B cell (primary cell): Measurements from ENCODE around the gene ETV6. TPM values are rescaled to one million over a fixed set of nuclear protein-coding genes. Genes with fewer than 3 reads are reported as not detected.

Source experiments
- ATAC-seq: fragments of 200-7000 bp; cut with Tn5 transposase; one replicate; pipeline ENCODE4 v1.10.0; 2021; ENCODE audit warnings: low read depth, mild to moderate bottlenecking, moderate number of reproducible peaks, moderate library complexity
- CTCF ChIA-PET: fragments of 350-600 bp; sonication (Branson Sonifier 250); formaldehyde crosslinking; loops from one replicate; lab custom pipeline; 2021; ENCODE audit warnings: antibody characterized with exemption, inconsistent platforms; lab: Charles Lee
- POLR2A ChIA-PET: fragments of 350-600 bp; sonication (Branson Sonifier 250); formaldehyde crosslinking; loops from one replicate; lab custom pipeline; 2021; ENCODE audit warnings: antibody characterized with exemption; lab: Charles Lee
- DNase-seq: peaks from one replicate; pipeline ENCODE4 v3.0.0; 2013
- H2AFZ ChIP-seq: 2 replicates; pipeline ENCODE4 v1.6.1; 2012; ENCODE audit warnings: mild to moderate bottlenecking, low read depth, low read length; ENCODE audit not compliant: insufficient read depth, poor library complexity, severe bottlenecking
- H3K27ac ChIP-seq, 2 donors: 1 replicate in 1 of 2; 2 replicates in 1 of 2; pipeline ENCODE4 v1.5.1; 2012 to 2013; ENCODE audit warnings: low read length in 2 of 2, mild to moderate bottlenecking in 2 of 2, moderate library complexity in 1 of 2
- H3K27me3 ChIP-seq, 4 experiments: fragments of 200-600 bp in 1 of 4; sonication (generic) in 1 of 4; replicated peaks in 1 of 4; 1 replicate in 2 of 4; 2 replicates in 2 of 4; pipeline versions ENCODE4 v1.6.1 to v1.7.0; 2013 to 2016; ENCODE audit warnings: low read length in 3 of 4, mild to moderate bottlenecking in 2 of 4, mixed read lengths in 1 of 4, moderate library complexity in 1 of 4; ENCODE audit not compliant: insufficient read depth in 4 of 4, control insufficient read depth in 3 of 4; ENCODE audit errors: control extremely low read depth in 1 of 4
- H3K36me3 ChIP-seq, 2 experiments: replicated peaks in 1 of 2; 1 replicate in 1 of 2; 2 replicates in 1 of 2; pipeline versions ENCODE4 v1.6.1 to v1.7.1; 2013; ENCODE audit warnings: low read length in 1 of 2; ENCODE audit not compliant: insufficient read depth in 2 of 2, control insufficient read depth in 1 of 2; ENCODE audit errors: control extremely low read depth in 1 of 2, extremely low read depth in 1 of 2
- H3K4me1 ChIP-seq, 2 donors: fragments of 200-600 bp in 1 of 2; sonication (generic) in 1 of 2; 1 replicate in 1 of 2; 2 replicates in 1 of 2; pipeline versions ENCODE4 v1.5.1 to v1.6.1; 2013 to 2017; ENCODE audit warnings: low read length in 2 of 2; ENCODE audit not compliant: control insufficient read depth in 2 of 2, insufficient read depth in 2 of 2
- H3K4me2 ChIP-seq: replicated peaks from 2 replicates; pipeline ENCODE3; 2012; ENCODE audit warnings: mild to moderate bottlenecking, low read depth, low read length; ENCODE audit not compliant: poor library complexity, severe bottlenecking
- H3K4me3 ChIP-seq, 5 experiments: fragments of 200-600 bp in 1 of 5; sonication (generic) in 1 of 5; 1 replicate in 3 of 5; 2 replicates in 2 of 5; pipeline versions ENCODE4 v1.5.1 to v1.7.0; 2011 to 2016; ENCODE audit warnings: low read length in 4 of 5, mild to moderate bottlenecking in 4 of 5, low read depth in 2 of 5, control low read depth in 1 of 5, moderate library complexity in 1 of 5; ENCODE audit not compliant: insufficient read depth in 1 of 5; ENCODE audit errors: control extremely low read depth in 1 of 5, extremely low read depth in 1 of 5
- H3K79me2 ChIP-seq: fragments of 200-600 bp; sonication (generic); one replicate; pipeline ENCODE4 v1.6.0; 2016; ENCODE audit warnings: low read length; ENCODE audit not compliant: control insufficient read depth, insufficient read depth
- H3K9ac ChIP-seq: fragments of 200-600 bp; sonication (generic); 2 replicates; pipeline ENCODE4 v1.6.1; 2017; ENCODE audit warnings: mild to moderate bottlenecking, low read length, moderate library complexity
- H3K9me3 ChIP-seq, 3 donors: one replicate each; pipeline versions ENCODE4 v1.6.1 to v1.7.1; 2013; ENCODE audit warnings: low read length in 2 of 3; ENCODE audit not compliant: control insufficient read depth in 2 of 3, insufficient read depth in 1 of 3; ENCODE audit errors: control extremely low read depth in 1 of 3
- H4K20me1 ChIP-seq: 2 replicates; pipeline ENCODE4 v1.6.0; 2012; ENCODE audit warnings: mild to moderate bottlenecking, low read length; ENCODE audit not compliant: insufficient read depth, control insufficient read depth, poor library complexity, severe bottlenecking
- H3K27ac Mint-ChIP-seq: one replicate; pipeline ENCODE4 v1.8.0; 2021; ENCODE audit warnings: mixed read lengths
- H3K27me3 Mint-ChIP-seq: one replicate; pipeline ENCODE4 v1.8.0; 2021; ENCODE audit warnings: mixed read lengths
- H3K4me1 Mint-ChIP-seq: one replicate; pipeline ENCODE4 v1.8.0; 2021; ENCODE audit warnings: mixed read lengths
- H3K4me3 Mint-ChIP-seq: one replicate; pipeline ENCODE4 v1.8.0; 2021; ENCODE audit warnings: mixed read lengths
- H3K9me3 Mint-ChIP-seq: one replicate; pipeline ENCODE4 v1.8.0; 2022; ENCODE audit warnings: mixed read lengths; ENCODE audit not compliant: insufficient read depth
- CTCF ChIP-seq: fragments of 200-600 bp; IDR thresholded peaks from one replicate; pipeline ENCODE4 v1.8.0; 2022; ENCODE audit warnings: antibody characterized with exemption, mild to moderate bottlenecking
- EZH2 ChIP-seq: IDR thresholded peaks from 2 replicates; pipeline ENCODE4 v1.6.1; 2012; ENCODE audit warnings: borderline replicate concordance, low read depth, mild to moderate bottlenecking, moderate library complexity, low read length; ENCODE audit not compliant: insufficient read depth, poor library complexity, severe bottlenecking
- WGBS: methylation state at CpG from one replicate; pipeline ENCODE4 v1.1.5; 2013; ENCODE audit warnings: missing lambda C conversion rate; ENCODE audit not compliant: insufficient coverage; 5-methylcytosine and 5-hydroxymethylcytosine counted together
- intact Hi-C: fragments of 100-400 bp; cut with micrococcal nuclease; formaldehyde crosslinking; loops from one replicate; pipeline ENCODE4 v1.10.0; 2022
- polyA plus RNA-seq: library from polyadenylated mRNA; depleted of rRNA; stranded (reverse); fragments of >200 nt; gene quantifications from 2 replicates; pipeline ENCODE4 v1.2.3, GENCODE V29; 2012
- total RNA-seq, 2 donors: library from RNA; stranded (reverse); fragments of 120-200 nt in 1 of 2; gene quantifications; 1 replicate in 1 of 2; 2 replicates in 1 of 2; pipeline versions ENCODE4 v1.2.3 to v1.2.4, GENCODE V29; 2013 to 2022

The ETV6 gene
- total and polyA plus RNA-seq, 2 donors (not counting 1 experiment from before 2014, with no cell fraction given), result 17.4 to 123 TPM

GRCh38 chr12:11941606-11942337 is 292.3 kb downstream of the ETV6 start:
- TF ChIP-seq EZH2 (no peak), CTCF (no peak)
- H2AFZ ChIP-seq, result no peak overlapping the region

GRCh38 chr12:11943919-11944700 is 294.6 kb downstream of the ETV6 start:
- no peak overlapping the region for H3K4me3 Mint-ChIP-seq
- DNase-seq, result no peak
- no peak overlapping the region for H3K27ac Mint-ChIP-seq
- Histone ChIP-seq H3K27ac (no peak overlapping the region), H3K79me2 (no peaks in the 10 kb centered on the region), H2AFZ (no peak overlapping the region), H3K4me1 (no peaks in the 10 kb centered on the region), H3K9me3 (no peaks in the 10 kb centered on the region), H4K20me1 (no peaks in the 10 kb centered on the region), H3K4me2 (no peak overlapping the region), H3K27me3 (peaks cover 0 to 3% (median 0%) of the 10 kb centered on the region in 4 experiments), H3K4me3 (no peak overlapping the region), H3K9ac (no peak overlapping the region), H3K36me3 (no peaks in the 10 kb centered on the region)
- H3K27me3 Mint-ChIP-seq, result peaks cover 14% of the 10 kb centered on the region
- no peak for TF ChIP-seq EZH2
- TF ChIP-seq CTCF, result no peak
- 39% methylated on average over 5 of the region's 12 CpGs for WGBS
- H3K4me1 Mint-ChIP-seq, result no peaks in the 10 kb centered on the region
- ChIA-PET CTCF (no interaction called here), POLR2A (no interaction called here)
- peaks cover 3% of the 10 kb centered on the region for H3K9me3 Mint-ChIP-seq
- intact Hi-C loops, result no loop called here
- no peak for ATAC-seq

More at GRCh38 chr12:11941606-11942337, 292.3 kb downstream of the ETV6 start:
- CTCF ChIA-PET, result no interaction called here
- WGBS, result no CpG with 5 or more reads among the region's 1 CpG
- POLR2A ChIA-PET, result no interaction called here
- Histone ChIP-seq H3K79me2 (no peaks in the 10 kb centered on the region), H3K27ac (no peak overlapping the region), H3K4me2 (no peak overlapping the region), H3K27me3 (no peaks in the 10 kb centered on the region), H3K36me3 (no peaks in the 10 kb centered on the region), H3K4me1 (no peaks in the 10 kb centered on the region), H3K9ac (no peak overlapping the region), H3K9me3 (no peaks in the 10 kb centered on the region), H3K4me3 (no peak overlapping the region), H4K20me1 (no peaks in the 10 kb centered on the region)
- Mint-ChIP-seq H3K27ac (no peak overlapping the region), H3K4me1 (no peaks in the 10 kb centered on the region), H3K27me3 (peaks cover 6% of the 10 kb centered on the region), H3K4me3 (no peak overlapping the region), H3K9me3 (peaks cover 3% of the 10 kb centered on the region)
- ATAC-seq (no peak), DNase-seq (no peak)
- intact Hi-C loops, result no loop called here
